Endothelial cell of umbilical vein (primary cell): ENCODE data around the gene KRT82. TPM values are rescaled to one million over a fixed set of nuclear protein-coding genes. Genes with fewer than 3 reads are reported as not detected.

Source experiments
- BruUV-seq: library from RNA; stranded (reverse); fragments of 400-500 nt; replicated peaks from 2 replicates; lab custom pipeline; 2021; lab: Mats Ljungman, UMichigan
- CTCF ChIA-PET: fragments of 300-600, 350-600 bp; sonication (Branson Sonifier 250); formaldehyde crosslinking; loops from one replicate; lab custom pipeline; 2021; ENCODE audit warnings: antibody characterized with exemption, inconsistent platforms; lab: Charles Lee
- POLR2A ChIA-PET: fragments of 300-600, 350-600 bp; sonication (Branson Sonifier 250); formaldehyde crosslinking; loops from one replicate; lab custom pipeline; 2021; ENCODE audit warnings: antibody characterized with exemption, inconsistent platforms; lab: Charles Lee
- DNase-seq: peaks from one replicate; pipeline ENCODE4 v3.0.0-alpha.2; 2011; ENCODE audit warnings: low read depth, low spot score
- FAIRE-seq: peaks from 2 replicates; lab custom pipeline; 2011; peaks lifted over from hg19 to GRCh38; lab: Jason Lieb, UNC
- H2AFZ ChIP-seq: 2 replicates; pipeline ENCODE4 v1.6.0; 2012; ENCODE audit warnings: low read depth, low read length, control low read depth, inconsistent platforms
- H3K27ac ChIP-seq: 2 replicates; pipeline ENCODE4 v1.5.1; 2011; ENCODE audit warnings: low read depth, mild to moderate bottlenecking, control low read depth, low read length, moderate library complexity; ENCODE audit not compliant: insufficient read depth
- H3K27me3 ChIP-seq, 2 experiments: 2 replicates each; pipeline versions ENCODE4 v1.6.0 to v1.6.1; 2011; ENCODE audit warnings: low read length in 2 of 2, mixed read lengths in 1 of 2; ENCODE audit not compliant: control insufficient read depth in 2 of 2, insufficient read depth in 2 of 2
- H3K36me3 ChIP-seq, 2 experiments: 2 replicates in 1 of 2; 3 replicates in 1 of 2; pipeline ENCODE4 v1.5.1; 2011; ENCODE audit warnings: low read length in 2 of 2, mild to moderate bottlenecking in 1 of 2, moderate library complexity in 1 of 2; ENCODE audit not compliant: control insufficient read depth in 2 of 2, insufficient read depth in 2 of 2; ENCODE audit errors: extremely low read depth in 1 of 2
- H3K4me1 ChIP-seq: 3 replicates; pipeline ENCODE4 v1.5.1; 2011; ENCODE audit warnings: mild to moderate bottlenecking, low read length; ENCODE audit not compliant: control insufficient read depth, insufficient read depth; ENCODE audit errors: extremely low read depth
- H3K4me2 ChIP-seq: 2 replicates; pipeline ENCODE4 v1.6.1; 2011; ENCODE audit warnings: low read length, control low read depth, mixed read lengths; ENCODE audit not compliant: insufficient read depth
- H3K4me3 ChIP-seq, 3 experiments: fragments of 200-600 bp in 1 of 3; sonication (generic), shearing (Covaris generic) in 1 of 3; replicated peaks in 1 of 3; 2 replicates each; pipeline ENCODE4 v1.5.1; 2011 to 2016; ENCODE audit warnings: control low read depth in 3 of 3, low read length in 3 of 3, mild to moderate bottlenecking in 2 of 3, inconsistent platforms in 1 of 3, low read depth in 1 of 3, moderate library complexity in 1 of 3; ENCODE audit not compliant: insufficient read depth in 1 of 3
- H3K79me2 ChIP-seq: 2 replicates; pipeline ENCODE4 v1.6.0; 2012; ENCODE audit warnings: low read length, inconsistent platforms; ENCODE audit not compliant: control insufficient read depth, insufficient read depth
- H3K9ac ChIP-seq: replicated peaks from 2 replicates; pipeline ENCODE3; 2011; ENCODE audit warnings: low read length, control low read depth; ENCODE audit not compliant: insufficient read depth; ENCODE audit errors: extremely low read depth
- H3K9me1 ChIP-seq: replicated peaks from 3 replicates; pipeline ENCODE4 v1.6.0; 2011; ENCODE audit warnings: mild to moderate bottlenecking, low read length; ENCODE audit not compliant: control insufficient read depth, insufficient read depth; ENCODE audit errors: extremely low read depth
- H3K9me3 ChIP-seq: replicated peaks from 2 replicates; pipeline ENCODE4 v1.5.1; 2012; ENCODE audit warnings: low read length, inconsistent platforms; ENCODE audit not compliant: control insufficient read depth, insufficient read depth
- H4K20me1 ChIP-seq: replicated peaks from 2 replicates; pipeline ENCODE3; 2011; ENCODE audit warnings: mild to moderate bottlenecking, low read length; ENCODE audit not compliant: control insufficient read depth, insufficient read depth; ENCODE audit errors: extremely low read depth
- CTCF ChIP-seq, 2 donors: IDR thresholded peaks; 1 replicate in 1 of 2; 2 replicates in 1 of 2; pipeline ENCODE4 v1.5.1; 2011; ENCODE audit warnings: low read length in 2 of 2, mild to moderate bottlenecking in 2 of 2, moderate library complexity in 2 of 2, control low read depth in 1 of 2, inconsistent platforms in 1 of 2, low read depth in 1 of 2; ENCODE audit not compliant: insufficient read depth in 1 of 2; ENCODE audit errors: extremely low read depth in 1 of 2
- EZH2 ChIP-seq: IDR thresholded peaks from 2 replicates; pipeline ENCODE4 v1.6.1; 2012; ENCODE audit warnings: borderline replicate concordance, low read depth, mild to moderate bottlenecking, moderate library complexity, low read length, inconsistent platforms; ENCODE audit not compliant: severe bottlenecking
- FOS ChIP-seq: IDR thresholded peaks from 2 replicates; pipeline ENCODE4 v1.6.1; 2011; ENCODE audit warnings: mild to moderate bottlenecking, low read length, moderate library complexity, borderline replicate concordance; ENCODE audit not compliant: insufficient read depth
- GATA2 ChIP-seq: IDR thresholded peaks from 2 replicates; pipeline ENCODE4 v1.7.0; 2011; ENCODE audit warnings: low read depth, mild to moderate bottlenecking, moderate library complexity, mixed read lengths, low read length; ENCODE audit not compliant: insufficient read length, insufficient read depth
- JUN ChIP-seq: IDR thresholded peaks from 2 replicates; pipeline ENCODE4 v1.6.1; 2011; ENCODE audit warnings: borderline replicate concordance, low read depth; ENCODE audit not compliant: insufficient read length, insufficient read depth
- MAX ChIP-seq: IDR thresholded peaks from 2 replicates; pipeline ENCODE4 v1.6.1; 2011; ENCODE audit not compliant: insufficient read depth, insufficient read length
- MYC ChIP-seq: IDR thresholded peaks from one replicate; pipeline ENCODE4 v1.6.1; 2011; ENCODE audit warnings: mild to moderate bottlenecking, low read depth, low read length
- POLR2A ChIP-seq: IDR thresholded peaks from 2 replicates; pipeline ENCODE4 v1.6.1; 2012; ENCODE audit warnings: low read depth, mild to moderate bottlenecking, control low read depth, low read length
- POLR2AphosphoS5 ChIP-seq: IDR thresholded peaks from 2 replicates; pipeline ENCODE4 v1.6.1; 2012; ENCODE audit warnings: low read depth, mild to moderate bottlenecking, control low read depth, low read length, moderate library complexity; ENCODE audit not compliant: insufficient read depth
- dilution Hi-C: fragments of 300-500 bp; cut with MboI; formaldehyde crosslinking; loops from one replicate; pipeline ENCODE4 v1.15.0; 2019; ENCODE audit warnings: low sequenced_read_pairs; ENCODE audit not compliant: extremely low pct_ligation_motif_present
- intact Hi-C: fragments of 100-400 bp; cut with micrococcal nuclease; formaldehyde crosslinking; loops from one replicate; pipeline ENCODE4 v1.10.0; 2022
- polyA plus RNA-seq, 4 experiments: library from polyadenylated mRNA; depleted of rRNA in 3 of 4; stranded (reverse) in 3 of 4; unstranded in 1 of 4; fragments of >200 nt; gene quantifications; 2 replicates each; pipeline versions ENCODE4 v1.2.1 to v1.2.3, GENCODE V29; 2011 to 2012; ENCODE audit warnings: missing spikeins in 1 of 4
- total RNA-seq: library from RNA; stranded (reverse); gene quantifications from 2 replicates; pipeline ENCODE4 v1.2.3, GENCODE V29; 2021

The KRT82 gene
- total and polyA plus RNA-seq, 2 donors (not counting 3 experiments of a cell fraction or from before 2014, with no cell fraction given): not detected

- no peak overlapping the region for H2AFZ ChIP-seq
- H3K27ac ChIP-seq: no peak overlapping the region
- no peaks in the 10 kb centered on the region for H4K20me1 ChIP-seq
- H3K9me1 ChIP-seq: no peaks in the 10 kb centered on the region
- no peak for FAIRE-seq
- H3K9me3 ChIP-seq: no peaks in the 10 kb centered on the region
- intact Hi-C loops (loop anchor here (1.0 to 2.0 kb wide), 3 partner anchors 215 to 610 kb away; no protein-coding TSS in a partner anchor), dilution Hi-C loops (no loop called here)
- ChIA-PET CTCF (interaction anchor here (1.3 to 8.3 kb wide), 9 partner anchors 8 to 609 kb away, joined by 5 to 126 read pairs (median 15); no protein-coding TSS in a partner anchor), POLR2A (no interaction called here)
- TF ChIP-seq CTCF (IDR thresholded peaks at IDR 0.05; ENCODE audit: extremely low read depth in 1 of 2, insufficient read depth in 1 of 2, low read depth in 1 of 2, low read length in 2 of 2) (no peak), POLR2AphosphoS5 (no peak), MYC (no peak), JUN (no peak), POLR2A (no peak), EZH2 (no peak), FOS (no peak), MAX (no peak), GATA2 (no peak)
- H3K9ac ChIP-seq: no peak overlapping the region
- H3K27me3 ChIP-seq: peaks cover 13 to 18% of the 10 kb centered on the region in 2 experiments
- H3K36me3 ChIP-seq: no peaks in the 10 kb centered on the region
- H3K4me3 ChIP-seq: no peak overlapping the region
- H3K4me2 ChIP-seq: no peak overlapping the region
- no peaks in the 10 kb centered on the region for H3K4me1 ChIP-seq
- no TSS peak for BruUV-seq
- H3K79me2 ChIP-seq: no peaks in the 10 kb centered on the region
- no peak for DNase-seq
Observed at GRCh38 chr12:52371716-52372115, 34.4 kb downstream of the KRT82 start.
